HEK293T (cell line): ENCODE data around the gene LRRC1.

Experiments used
- ARNT ChIP-seq: fragments of 450-650 bp; IDR thresholded peaks from 2 replicates; pipeline ENCODE4 v1.6.1; 2017; ENCODE audit warnings: mild to moderate bottlenecking
- BHLHE40 ChIP-seq: fragments of 450-650 bp; IDR thresholded peaks from 2 replicates; pipeline ENCODE4 v1.6.1; 2016; ENCODE audit warnings: mild to moderate bottlenecking, moderate library complexity, borderline replicate concordance
- CTBP1 ChIP-seq: fragments of 450-650 bp; IDR thresholded peaks from 2 replicates; pipeline ENCODE4 v1.6.1; 2016; ENCODE audit warnings: borderline replicate concordance
- ELF4 ChIP-seq: fragments of 450-650 bp; IDR thresholded peaks from 2 replicates; pipeline ENCODE4 v1.6.1; 2017; ENCODE audit warnings: antibody characterized with exemption
- NFRKB ChIP-seq: fragments of 450-650 bp; IDR thresholded peaks from 2 replicates; pipeline ENCODE4 v1.6.1; 2016; ENCODE audit warnings: mild to moderate bottlenecking, moderate library complexity
- SP1 ChIP-seq: fragments of 450-650 bp; IDR thresholded peaks from 2 replicates; pipeline ENCODE4 v1.6.1; 2017
- TARDBP ChIP-seq: fragments of 450-650 bp; IDR thresholded peaks from 2 replicates; pipeline ENCODE4 v1.6.1; 2016

- TF ChIP-seq SP1 (no peak), ELF4 (no peak), ARNT (no peak), BHLHE40 (no peak), TARDBP (no peak), NFRKB (no peak), CTBP1 (no peak)
These were observed 3.9 kb upstream of the LRRC1 start for GRCh38 chr6:53790886-53791285.
